Measurements from ENCODE around the gene SLC2A5.

SLC2A5 gene

DNA sequence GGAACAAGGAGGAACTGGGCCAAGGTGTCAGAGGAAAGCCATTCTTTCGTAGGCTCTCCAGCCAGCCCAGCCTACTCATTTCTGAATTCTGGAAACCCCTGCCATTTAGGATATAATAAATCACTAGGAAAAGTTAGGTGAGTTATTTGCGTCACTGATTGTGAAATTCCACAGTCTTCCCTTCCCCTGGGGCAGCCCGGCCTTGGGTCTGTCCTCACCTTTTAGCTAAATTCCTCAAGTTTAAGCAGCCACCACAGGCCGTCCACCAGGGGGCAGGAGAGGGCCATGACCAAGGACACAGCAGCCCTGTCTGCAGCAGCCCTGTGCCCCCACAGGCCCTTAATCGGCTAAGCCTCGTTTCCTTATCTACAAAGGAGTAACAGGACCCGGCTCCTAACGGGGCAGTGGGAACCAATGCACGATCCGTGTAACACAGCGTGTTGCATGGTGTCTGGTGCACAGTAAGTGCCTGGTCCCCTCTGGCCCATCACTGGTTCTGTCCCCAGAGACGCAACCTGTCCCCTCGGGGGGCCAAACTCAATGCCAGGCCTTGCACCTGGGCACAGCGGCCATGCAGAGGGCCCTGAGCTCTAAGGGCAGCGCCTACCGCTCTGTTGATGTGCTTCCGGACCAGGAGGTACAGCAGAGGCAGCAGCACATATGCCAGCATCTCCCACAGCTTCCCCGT, 41.4 kb upstream of the SLC2A5 start:
- TF ChIP-seq CTCF (IDR thresholded peaks at IDR 0.05; ENCODE audit: control insufficient read depth, extremely low read depth, insufficient read depth) = peak; percentile 91
- peak; percentile 36 for DNase-seq (ENCODE audit: low read depth)
- no peak overlapping the region for H3K4me3 ChIP-seq (ENCODE audit: low read depth, low read length)

DNA sequence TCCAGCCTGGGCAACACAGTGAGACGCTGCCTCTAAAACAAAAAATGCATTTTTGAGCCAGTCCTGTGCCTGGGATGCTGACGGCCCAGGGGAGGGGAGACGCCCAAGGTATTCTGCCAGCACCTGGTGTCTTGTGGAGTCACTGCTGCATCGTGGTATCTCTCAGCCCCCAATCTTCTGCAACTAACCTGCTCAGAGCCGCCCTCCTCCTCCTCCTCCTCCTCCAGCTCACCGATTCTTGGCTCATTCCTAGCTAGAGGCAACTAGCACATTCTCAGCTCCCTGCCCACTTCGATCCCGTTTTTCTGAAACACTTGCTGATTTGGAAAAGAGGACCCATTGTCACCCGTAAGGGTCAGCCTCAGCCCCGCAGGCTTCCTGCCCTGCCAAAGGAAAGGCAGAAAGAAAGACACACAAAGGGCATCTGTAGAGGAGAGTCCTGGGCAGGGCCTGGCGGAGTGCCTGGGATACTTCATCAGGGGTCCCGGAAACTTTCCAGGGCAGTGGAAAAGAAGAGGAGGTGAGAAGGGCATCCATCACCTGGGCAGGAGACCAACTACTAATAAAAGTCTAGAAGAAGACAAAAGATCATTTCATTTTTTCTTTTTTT, 38.7 kb upstream of the SLC2A5 start:
- DNase-seq (ENCODE audit: low read depth) = no peak
- no peak for TF ChIP-seq CTCF (IDR thresholded peaks at IDR 0.05; ENCODE audit: control insufficient read depth, extremely low read depth, insufficient read depth)
- H3K4me3 ChIP-seq (ENCODE audit: low read depth, low read length) = no peak overlapping the region

DNA sequence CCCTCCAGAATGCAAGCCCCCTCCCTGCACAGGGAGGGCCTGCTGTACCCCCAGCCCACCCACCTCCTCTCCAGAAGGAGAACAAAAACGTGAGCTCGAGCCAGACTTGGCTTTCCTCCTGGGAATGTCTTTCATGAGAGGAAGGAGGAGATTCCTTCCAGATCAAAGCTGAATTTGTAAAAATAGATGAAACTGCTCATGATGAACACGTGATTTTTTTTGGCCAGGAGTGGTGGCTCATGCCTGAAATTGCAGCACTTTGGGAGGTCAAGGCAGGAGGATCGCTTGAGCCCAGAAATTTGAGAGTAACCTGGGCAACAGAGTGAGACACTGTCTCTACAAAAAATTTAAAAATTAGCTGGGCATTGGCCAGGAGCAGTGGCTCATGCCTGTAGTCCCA, 37.7 kb upstream of the SLC2A5 start:
- no peak for DNase-seq (ENCODE audit: low read depth)

DNA sequence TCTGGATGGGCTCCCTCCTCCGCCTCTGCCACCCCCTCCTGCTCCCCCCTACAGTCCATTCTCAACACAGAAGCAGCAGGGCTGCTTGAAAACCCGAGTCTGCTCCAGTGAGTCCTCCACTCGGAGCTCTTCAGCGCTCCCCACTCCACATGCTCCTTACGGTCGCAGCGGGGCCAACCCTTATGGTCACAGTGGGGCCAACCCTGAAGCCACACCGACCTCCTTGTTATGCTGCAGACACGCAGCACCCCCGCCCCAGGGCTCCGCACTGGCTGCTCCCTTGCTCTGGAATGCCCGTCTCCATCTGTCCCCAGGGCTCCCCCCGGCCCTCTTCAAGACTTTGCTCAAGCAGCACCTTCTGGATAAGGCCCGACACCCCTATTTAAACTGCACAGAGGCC, 36.9 kb upstream of the SLC2A5 start:
- no peak for DNase-seq (ENCODE audit: low read depth)
- no peak for TF ChIP-seq CTCF (IDR thresholded peaks at IDR 0.05; ENCODE audit: control insufficient read depth, extremely low read depth, insufficient read depth)
- no peak overlapping the region for H3K4me3 ChIP-seq (ENCODE audit: low read depth, low read length)

More for the DNA sequence above, 37.7 kb upstream of the SLC2A5 start:
- no peak overlapping the region for H3K4me3 ChIP-seq (ENCODE audit: low read depth, low read length)
- no peak for TF ChIP-seq CTCF (IDR thresholded peaks at IDR 0.05; ENCODE audit: control insufficient read depth, extremely low read depth, insufficient read depth)

GRCh38 chr1:9105336-9105867, 36.0 kb upstream of the SLC2A5 start:
- no peak for DNase-seq (ENCODE audit: low read depth)
- TF ChIP-seq CTCF (IDR thresholded peaks at IDR 0.05; ENCODE audit: control insufficient read depth, extremely low read depth, insufficient read depth) = no peak

GRCh38 chr1:9101510-9102146, 32.2 kb upstream of the SLC2A5 start:
- no peak overlapping the region for H3K4me3 ChIP-seq (ENCODE audit: low read depth, low read length)
- DNase-seq (ENCODE audit: low read depth) = peak; percentile 23

More at GRCh38 chr1:9105336-9105867, 36.0 kb upstream of the SLC2A5 start:
- H3K4me3 ChIP-seq (ENCODE audit: low read depth, low read length) = no peak overlapping the region

More at GRCh38 chr1:9101510-9102146, 32.2 kb upstream of the SLC2A5 start:
- TF ChIP-seq CTCF (IDR thresholded peaks at IDR 0.05; ENCODE audit: control insufficient read depth, extremely low read depth, insufficient read depth) = peak; percentile 78
